GM19397 (cell line): Measurements from ENCODE around the gene MSI2.

ENCODE experiments used
- ATAC-seq: cut with Tn5 transposase; IDR thresholded peaks from one replicate; pipeline ENCODE4 v1.9.1; 2021; ENCODE audit warnings: mild to moderate bottlenecking, moderate library complexity; ENCODE audit not compliant: unreplicated experiment

Gene MSI2

GRCh38 chr17:57269052-57269451, 12.7 kb downstream of the MSI2 start:
- ATAC-seq = no peak

DNA sequence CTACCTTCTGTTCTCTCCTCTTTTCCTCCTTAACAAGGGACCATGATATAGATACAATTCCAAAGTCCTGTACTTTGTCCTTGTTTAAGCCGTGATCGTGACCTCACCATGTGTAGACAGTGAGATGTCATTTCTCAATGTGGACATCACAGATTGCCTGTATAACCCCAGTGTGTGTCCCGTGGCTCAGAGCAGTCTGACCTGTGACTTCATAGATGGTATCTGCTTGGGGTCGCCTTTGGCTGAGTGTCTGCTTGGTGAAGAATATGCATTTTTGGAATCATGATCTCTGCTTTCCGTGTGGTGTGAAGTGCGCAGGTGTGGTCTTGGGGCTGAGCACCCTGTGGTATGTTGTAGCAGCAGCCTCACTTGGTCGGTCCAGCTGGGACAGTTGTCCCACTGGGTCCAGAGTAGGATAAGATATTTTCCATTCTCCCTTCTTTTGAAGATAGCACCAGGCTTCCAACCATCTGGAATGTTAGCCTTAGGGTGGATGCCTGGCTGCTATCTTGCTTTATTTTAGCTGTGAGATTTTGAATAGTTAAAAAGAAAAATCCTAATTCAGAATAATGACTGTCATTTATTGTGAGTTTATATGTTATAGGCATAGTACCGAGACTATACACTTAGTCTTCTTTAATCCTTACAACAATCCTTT, 13.4 kb downstream of the MSI2 start:
- ATAC-seq = no peak

GRCh38 chr17:57270801-57271245, 14.5 kb downstream of the MSI2 start:
- ATAC-seq = no peak

- no peak for ATAC-seq
Measured at GRCh38 chr17:57271821-57272220, 15.5 kb downstream of the MSI2 start.

DNA sequence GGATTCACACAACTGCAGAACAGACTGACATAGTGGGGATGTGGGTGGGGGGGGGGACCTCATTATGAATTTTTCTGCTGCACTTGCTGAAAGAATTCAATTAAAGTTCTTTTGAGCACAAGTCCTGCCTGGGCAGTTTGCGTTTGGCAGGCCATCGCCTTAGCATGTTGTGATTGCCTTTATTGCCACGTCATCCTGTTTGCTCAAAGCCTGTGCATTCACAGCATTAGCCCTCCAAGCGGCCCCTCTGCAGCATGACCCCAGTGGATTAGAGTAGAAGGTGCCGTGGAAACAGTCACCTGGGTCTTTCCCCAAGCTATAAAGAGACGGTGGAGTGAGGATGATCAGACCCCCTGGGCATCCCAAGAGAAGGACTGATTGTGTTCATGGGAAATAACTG, 17.2 kb downstream of the MSI2 start:
- ATAC-seq = no peak

DNA sequence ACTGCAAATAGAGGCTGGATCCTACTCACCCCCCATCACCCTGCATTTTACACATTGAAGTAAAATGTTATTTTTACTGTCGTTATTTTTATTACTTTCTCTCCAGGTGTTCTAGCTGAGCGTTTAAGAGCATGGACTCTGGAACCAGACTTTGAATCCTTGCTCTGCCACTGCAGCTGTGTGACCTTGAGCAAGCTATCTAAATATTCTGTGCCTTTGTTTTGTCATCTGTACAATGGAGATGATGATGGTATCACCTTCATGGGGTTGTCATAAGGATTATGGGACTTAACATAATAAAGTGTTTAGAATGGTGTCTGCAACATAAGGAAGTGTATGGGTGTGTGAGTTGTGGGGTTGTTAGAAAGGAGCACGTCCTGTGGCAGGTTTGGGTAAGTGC, 17.8 kb downstream of the MSI2 start:
- no peak for ATAC-seq

- no peak for ATAC-seq
Measured at GRCh38 chr17:57275071-57275764, 18.9 kb downstream of the MSI2 start.

DNA sequence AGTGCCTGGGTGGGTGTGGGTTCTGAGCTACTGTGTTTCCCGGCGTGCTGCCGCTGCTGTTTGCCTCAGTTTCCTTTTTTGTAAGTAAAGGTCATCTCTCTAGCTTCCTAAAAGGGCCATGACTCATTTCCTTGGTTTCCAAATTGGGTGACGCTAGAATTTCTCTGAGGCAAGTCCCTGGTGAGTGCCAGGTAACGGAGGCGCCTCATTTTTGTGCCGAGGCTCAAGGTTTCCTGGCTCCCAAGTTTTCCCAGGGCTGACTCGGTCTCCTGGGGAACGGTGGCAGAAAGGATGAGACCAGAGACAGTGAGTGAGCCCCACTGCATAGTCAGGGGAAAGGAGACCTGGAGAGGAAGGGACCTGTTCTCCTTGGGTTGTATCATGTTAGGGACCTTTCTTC, 20.3 kb downstream of the MSI2 start:
- ATAC-seq = no peak

DNA sequence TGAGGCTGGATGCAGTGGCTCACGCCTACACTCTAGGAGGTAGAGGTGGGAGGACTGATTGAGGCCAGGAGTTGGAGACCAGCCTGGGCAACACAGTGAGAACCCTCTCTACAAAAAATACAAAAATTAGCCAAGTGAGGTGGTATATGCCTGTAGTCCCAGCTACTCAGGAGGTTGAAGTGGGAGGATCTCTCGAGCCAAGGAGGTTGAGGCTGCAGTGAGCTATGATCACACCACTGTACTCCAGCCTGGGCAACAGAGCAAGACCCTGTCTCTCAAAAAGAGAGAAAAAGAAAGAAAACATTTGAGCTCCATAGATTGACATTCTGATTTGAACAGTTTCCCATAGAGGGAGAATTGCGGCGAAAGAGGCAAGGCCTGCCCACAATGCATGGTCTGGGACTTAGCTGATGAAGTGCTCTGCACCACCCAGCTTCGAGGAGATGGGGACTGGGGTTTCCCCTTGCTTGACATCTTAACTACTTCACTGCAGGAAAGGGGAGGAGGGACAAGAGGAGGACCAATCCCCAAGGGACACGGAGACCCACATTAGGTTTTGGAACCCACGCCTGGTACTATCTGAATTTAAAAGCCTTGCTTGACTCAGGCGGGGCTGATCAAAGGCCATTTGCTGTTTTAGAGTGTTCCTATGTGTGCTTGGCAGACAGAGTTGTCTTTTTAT, 21.7 kb downstream of the MSI2 start:
- ATAC-seq = no peak

- ATAC-seq = no peak
Measured at GRCh38 chr17:57278740-57279387, 22.5 kb downstream of the MSI2 start.

DNA sequence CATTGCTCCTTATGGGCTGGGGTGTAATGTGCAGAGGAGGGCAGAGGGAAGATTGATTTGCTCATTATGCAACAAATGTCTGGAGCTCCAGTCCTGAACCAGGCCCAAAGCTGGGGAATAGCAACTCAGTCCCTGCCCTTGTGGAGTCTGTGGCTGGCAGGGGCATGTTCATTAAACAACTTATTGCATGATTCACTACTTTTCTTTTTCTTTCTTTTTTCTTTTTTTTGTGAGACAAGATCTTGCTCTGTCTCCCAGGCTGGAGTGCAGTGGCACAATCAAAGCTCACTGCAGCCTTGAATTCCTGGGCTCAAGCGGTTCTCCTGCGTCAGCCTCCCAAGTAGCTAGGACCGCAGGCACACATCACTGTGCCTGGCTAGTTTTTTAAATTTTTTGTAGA, 23.1 kb downstream of the MSI2 start:
- no peak for ATAC-seq

DNA sequence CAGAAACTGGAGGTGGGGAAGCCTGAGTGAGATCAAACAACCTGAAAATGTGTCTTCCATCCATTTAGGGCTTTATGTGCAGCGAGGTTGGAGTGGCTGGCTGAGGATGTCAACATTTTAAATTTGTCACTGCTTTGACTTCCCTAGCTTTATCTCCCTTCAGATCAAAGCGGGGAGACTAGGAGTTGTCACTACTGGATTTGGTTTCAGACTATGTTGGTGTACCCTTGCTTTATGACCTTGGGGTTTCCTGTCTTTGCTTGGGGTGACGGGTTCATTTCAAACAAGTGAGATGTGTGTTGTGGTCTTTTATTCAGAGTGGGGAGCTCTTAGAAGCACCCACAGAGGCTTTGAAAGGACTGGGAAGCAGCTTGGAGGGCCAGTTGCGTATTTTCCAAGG, 25.6 kb downstream of the MSI2 start:
- no peak for ATAC-seq

GRCh38 chr17:57282296-57282695, 26.0 kb downstream of the MSI2 start:
- no peak for ATAC-seq

- no peak for ATAC-seq
Measured at GRCh38 chr17:57283203-57283971, 27.1 kb downstream of the MSI2 start.

DNA sequence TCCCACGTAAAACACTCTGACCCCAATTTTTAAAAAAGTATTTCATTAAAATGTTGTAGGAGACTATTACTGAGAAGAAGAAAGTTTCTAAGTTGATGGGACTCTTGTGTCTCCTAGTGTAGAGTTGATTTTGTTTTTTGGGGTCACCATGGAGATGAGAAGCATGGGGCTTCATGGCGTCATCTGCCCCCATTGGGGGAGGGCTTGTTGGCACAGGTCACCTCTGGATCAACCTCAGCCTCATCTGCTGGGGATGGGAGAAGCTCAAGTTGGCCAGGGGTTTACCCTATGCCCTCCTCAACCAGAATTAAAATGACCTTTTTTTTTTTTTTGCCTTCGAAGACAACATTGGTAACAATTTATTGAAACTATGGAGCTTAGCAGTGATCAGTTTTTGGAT, 28.3 kb downstream of the MSI2 start:
- no peak for ATAC-seq

GRCh38 chr17:57284984-57285646, 28.8 kb downstream of the MSI2 start:
- peak; percentile 61 for ATAC-seq

DNA sequence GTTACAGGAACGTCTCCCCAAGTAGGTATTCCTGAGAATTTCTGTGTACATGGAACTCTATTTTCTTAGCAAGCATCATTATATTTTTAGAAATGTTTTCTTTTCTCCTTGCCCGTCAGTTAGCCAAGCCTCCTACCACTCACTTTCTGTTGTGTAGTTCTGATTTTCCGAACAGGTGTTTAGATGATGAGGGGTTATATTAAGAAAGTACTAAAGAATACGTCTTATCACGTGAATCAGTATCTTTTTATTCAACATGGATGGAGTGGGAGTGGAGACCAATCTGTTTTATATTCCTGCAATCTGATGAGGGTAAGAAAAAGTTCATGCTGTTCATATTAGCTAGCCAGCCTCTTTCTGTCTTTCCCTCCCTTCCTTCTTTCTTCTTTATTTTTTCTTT, 29.4 kb downstream of the MSI2 start:
- ATAC-seq = no peak

DNA sequence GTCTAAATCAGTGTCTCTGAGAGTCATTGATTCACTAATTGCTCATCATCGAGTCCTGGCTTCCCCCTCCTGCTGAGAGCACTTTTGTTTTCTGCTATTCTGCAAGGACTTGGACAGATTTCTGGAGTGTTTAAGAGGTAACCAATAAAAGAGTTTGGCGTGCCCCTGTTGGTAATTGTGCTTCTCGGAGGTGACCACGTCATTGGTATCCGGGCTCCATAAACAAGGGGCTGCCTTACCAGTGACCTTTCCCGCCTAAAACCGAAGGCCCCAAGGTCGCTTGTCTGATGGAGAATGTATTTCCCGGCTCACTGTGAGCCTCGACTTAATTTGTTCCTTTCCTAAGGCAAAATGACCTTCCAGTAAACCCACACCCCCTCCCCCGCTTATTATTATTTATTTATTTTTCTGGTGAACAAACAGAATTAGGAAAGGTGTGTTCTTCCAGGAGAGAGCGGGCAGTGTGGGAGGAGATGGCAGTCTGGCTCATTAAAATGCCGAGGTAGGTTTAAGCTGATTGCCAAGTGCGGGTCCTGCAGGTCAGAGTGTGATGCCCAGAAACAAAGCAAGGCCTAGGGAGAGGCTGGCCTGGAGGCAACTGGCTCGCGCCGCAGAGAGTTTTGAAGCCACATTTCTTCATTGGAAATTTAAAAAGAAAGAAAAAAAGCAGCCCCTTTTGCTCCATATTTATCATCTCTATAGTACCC, 30.2 kb downstream of the MSI2 start:
- ATAC-seq = no peak

GRCh38 chr17:57288040-57288772, 31.9 kb downstream of the MSI2 start:
- no peak for ATAC-seq
